Keratinocyte (primary cell): ENCODE results near the gene NDUFB1. TPM values are rescaled to one million over a fixed set of nuclear protein-coding genes. Genes with fewer than 3 reads are reported as not detected.
A peak's percentile ranks its signal among the peaks of the same experiment; 100 is the strongest.

Experiments used
- DNase-seq: peaks from one replicate; pipeline ENCODE4 v3.0.0-alpha.2; 2011; ENCODE audit warnings: low read depth, missing footprints, low spot score
- FAIRE-seq: peaks from 2 replicates; lab custom pipeline; 2011; peaks lifted over from hg19 to GRCh38; lab: Jason Lieb, UNC
- H2AFZ ChIP-seq: 2 replicates; pipeline ENCODE4 v1.6.0; 2012; ENCODE audit warnings: low read length, control low read depth, inconsistent platforms; ENCODE audit not compliant: control insufficient read depth
- H3K27ac ChIP-seq: 2 replicates; pipeline ENCODE4 v1.5.1; 2011; ENCODE audit warnings: low read length; ENCODE audit not compliant: control insufficient read depth, insufficient read depth
- H3K27me3 ChIP-seq: 3 replicates; pipeline ENCODE4 v1.6.0; 2011; ENCODE audit warnings: low read length; ENCODE audit not compliant: control insufficient read depth, insufficient read depth; ENCODE audit errors: extremely low read depth
- H3K36me3 ChIP-seq, 2 experiments: 2 replicates in 1 of 2; 3 replicates in 1 of 2; pipeline ENCODE4 v1.5.1; 2011; ENCODE audit warnings: low read length in 2 of 2, mild to moderate bottlenecking in 1 of 2; ENCODE audit not compliant: control insufficient read depth in 2 of 2, insufficient read depth in 2 of 2; ENCODE audit errors: extremely low read depth in 1 of 2
- H3K4me1 ChIP-seq: 3 replicates; pipeline ENCODE4 v1.5.1; 2011; ENCODE audit warnings: low read length; ENCODE audit not compliant: control insufficient read depth, insufficient read depth; ENCODE audit errors: extremely low read depth
- H3K4me2 ChIP-seq: 3 replicates; pipeline ENCODE4 v1.6.0; 2011; ENCODE audit warnings: low read depth, low read length; ENCODE audit not compliant: control insufficient read depth, insufficient read depth; ENCODE audit errors: extremely low read depth
- H3K4me3 ChIP-seq, 3 experiments: fragments of 200-600 bp in 1 of 3; sonication (generic) in 1 of 3; 2 replicates in 2 of 3; 3 replicates in 1 of 3; pipeline ENCODE4 v1.5.1; 2011 to 2016; ENCODE audit warnings: low read length in 3 of 3, mild to moderate bottlenecking in 3 of 3, control low read depth in 2 of 3, inconsistent platforms in 1 of 3, low read depth in 1 of 3, mixed read lengths in 1 of 3, mixed run types in 1 of 3, moderate library complexity in 1 of 3; ENCODE audit not compliant: control insufficient read depth in 2 of 3, insufficient read depth in 2 of 3; ENCODE audit errors: extremely low read depth in 1 of 3
- H3K79me2 ChIP-seq: 2 replicates; pipeline ENCODE4 v1.6.0; 2012; ENCODE audit warnings: low read length; ENCODE audit not compliant: control insufficient read depth, insufficient read depth
- H3K9ac ChIP-seq: 3 replicates; pipeline ENCODE4 v1.6.0; 2011; ENCODE audit warnings: low read length; ENCODE audit not compliant: control insufficient read depth, insufficient read depth; ENCODE audit errors: extremely low read depth
- H3K9me1 ChIP-seq: 3 replicates; pipeline ENCODE4 v1.6.0; 2011; ENCODE audit warnings: low read length; ENCODE audit not compliant: control insufficient read depth, insufficient read depth; ENCODE audit errors: extremely low read depth
- H3K9me3 ChIP-seq: 2 replicates; pipeline ENCODE4 v1.5.1; 2012; ENCODE audit warnings: low read depth, low read length; ENCODE audit not compliant: control insufficient read depth
- H4K20me1 ChIP-seq: 3 replicates; pipeline ENCODE4 v1.6.0; 2011; ENCODE audit warnings: low read length; ENCODE audit not compliant: control insufficient read depth, insufficient read depth; ENCODE audit errors: extremely low read depth
- EZH2 ChIP-seq: IDR thresholded peaks from one replicate; pipeline ENCODE4 v1.6.1; 2012; ENCODE audit warnings: inconsistent platforms, mild to moderate bottlenecking, low read length, moderate library complexity
- dilution Hi-C: fragments of 300-500 bp; cut with MboI; formaldehyde crosslinking; loops from one replicate; pipeline ENCODE4 v1.7.0; 2020; ENCODE audit warnings: low sequenced_read_pairs; ENCODE audit not compliant: extremely low pct_ligation_motif_present
- polyA plus RNA-seq, 5 experiments: library from polyadenylated mRNA; depleted of rRNA in 3 of 5; stranded (reverse) in 3 of 5; stranded (forward) in 1 of 5; unstranded in 1 of 5; fragments of >200 nt; gene quantifications; 1 replicate in 1 of 5; 2 replicates in 3 of 5; 3 replicates in 1 of 5; pipeline versions ENCODE4 v1.2.1 to v1.2.3, GENCODE V29; 2011 to 2012; ENCODE audit warnings: missing spikeins in 2 of 5, low read depth in 1 of 5, low replicate concordance in 1 of 5
- TF ChIP-seq, protein P1 (sequence below), 3 experiments: IDR thresholded peaks in 1 of 3; conservative IDR thresholded peaks in 1 of 3; optimal IDR thresholded peaks in 1 of 3; 2 replicates in 2 of 3; 3 replicates in 1 of 3; pipeline versions ENCODE3 to v1.5.1; 2011; ENCODE audit warnings: low read length in 3 of 3, mild to moderate bottlenecking in 3 of 3, moderate library complexity in 2 of 3, control low read depth in 1 of 3, inconsistent platforms in 1 of 3; ENCODE audit not compliant: insufficient read depth in 2 of 3; ENCODE audit errors: extremely low read depth in 1 of 3

Gene NDUFB1
- polyA plus RNA-seq, 1 donor (not counting 4 experiments of a cell fraction or from before 2014, with no cell fraction given), result 555 TPM

DNA sequence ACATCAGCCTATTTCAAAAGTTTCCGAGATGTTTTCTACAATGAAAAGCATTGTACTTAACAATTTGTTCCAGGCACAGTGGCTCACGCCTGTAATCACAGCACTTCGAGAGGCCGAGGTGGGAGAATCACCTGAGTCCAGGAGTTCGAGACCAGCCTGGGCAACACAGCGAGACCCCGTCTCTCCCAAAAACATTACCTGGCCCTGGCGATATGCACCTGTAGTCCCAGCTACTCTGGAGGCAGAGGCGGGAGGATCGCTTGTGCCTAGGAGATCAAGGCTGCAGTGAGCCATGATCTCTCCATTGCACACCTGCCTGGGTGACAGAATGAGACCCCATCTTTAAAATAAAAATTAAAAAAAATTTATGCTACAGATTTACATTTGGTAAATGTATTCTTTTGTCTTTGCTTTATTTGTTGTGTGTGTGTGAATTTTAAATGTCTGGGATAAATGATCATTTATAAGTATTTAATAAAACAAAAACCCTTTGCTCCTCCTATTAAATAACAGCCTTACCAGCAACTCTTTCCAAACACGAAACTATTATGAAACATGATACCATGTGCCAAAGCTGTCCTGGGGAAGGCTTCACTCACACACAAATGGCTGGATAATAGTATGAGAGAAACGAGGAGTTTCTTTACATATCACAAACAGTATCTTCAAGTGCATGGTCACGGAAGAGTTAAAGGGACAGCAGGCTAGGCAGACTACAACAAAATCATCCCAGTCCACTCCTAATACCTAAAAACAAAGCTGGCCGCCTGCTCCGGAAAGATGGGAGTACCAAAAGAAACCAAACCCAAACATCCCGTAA lies 16.2 kb downstream of the NDUFB1 start:
- H3K9ac ChIP-seq, result peak overlapping the region; percentile 97
- TF ChIP-seq, protein P1, sequence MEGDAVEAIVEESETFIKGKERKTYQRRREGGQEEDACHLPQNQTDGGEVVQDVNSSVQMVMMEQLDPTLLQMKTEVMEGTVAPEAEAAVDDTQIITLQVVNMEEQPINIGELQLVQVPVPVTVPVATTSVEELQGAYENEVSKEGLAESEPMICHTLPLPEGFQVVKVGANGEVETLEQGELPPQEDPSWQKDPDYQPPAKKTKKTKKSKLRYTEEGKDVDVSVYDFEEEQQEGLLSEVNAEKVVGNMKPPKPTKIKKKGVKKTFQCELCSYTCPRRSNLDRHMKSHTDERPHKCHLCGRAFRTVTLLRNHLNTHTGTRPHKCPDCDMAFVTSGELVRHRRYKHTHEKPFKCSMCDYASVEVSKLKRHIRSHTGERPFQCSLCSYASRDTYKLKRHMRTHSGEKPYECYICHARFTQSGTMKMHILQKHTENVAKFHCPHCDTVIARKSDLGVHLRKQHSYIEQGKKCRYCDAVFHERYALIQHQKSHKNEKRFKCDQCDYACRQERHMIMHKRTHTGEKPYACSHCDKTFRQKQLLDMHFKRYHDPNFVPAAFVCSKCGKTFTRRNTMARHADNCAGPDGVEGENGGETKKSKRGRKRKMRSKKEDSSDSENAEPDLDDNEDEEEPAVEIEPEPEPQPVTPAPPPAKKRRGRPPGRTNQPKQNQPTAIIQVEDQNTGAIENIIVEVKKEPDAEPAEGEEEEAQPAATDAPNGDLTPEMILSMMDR (optimal IDR thresholded peaks at IDR 0.05 in 1 of 3, IDR thresholded peaks at IDR 0.05 in 1 of 3, conservative IDR thresholded peaks at IDR 0.05 in 1 of 3; ENCODE audit: extremely low read depth in 1 of 3, insufficient read depth in 2 of 3, low read length in 3 of 3), result no peak
- TF ChIP-seq EZH2, result no peak
- H3K4me1 ChIP-seq, result peaks cover 5% of the 10 kb centered on the region
- H3K27me3 ChIP-seq, result no peaks in the 10 kb centered on the region
- peak overlapping the region; percentile 99 for H2AFZ ChIP-seq
- H3K27ac ChIP-seq, result peak overlapping the region; percentile 93
- peak overlapping the region; percentile 97 for H3K4me2 ChIP-seq
- no peaks in the 10 kb centered on the region for H4K20me1 ChIP-seq
- peak overlapping the region; percentile 86 to 98 (median 95) for H3K4me3 ChIP-seq
- dilution Hi-C loops, result no loop called here
- no peaks in the 10 kb centered on the region for H3K9me3 ChIP-seq
- FAIRE-seq, result no peak
- H3K36me3 ChIP-seq, result no peaks in the 10 kb centered on the region
- no peak for DNase-seq
- H3K9me1 ChIP-seq, result no peaks in the 10 kb centered on the region
- peaks cover 38% of the 10 kb centered on the region for H3K79me2 ChIP-seq

DNA sequence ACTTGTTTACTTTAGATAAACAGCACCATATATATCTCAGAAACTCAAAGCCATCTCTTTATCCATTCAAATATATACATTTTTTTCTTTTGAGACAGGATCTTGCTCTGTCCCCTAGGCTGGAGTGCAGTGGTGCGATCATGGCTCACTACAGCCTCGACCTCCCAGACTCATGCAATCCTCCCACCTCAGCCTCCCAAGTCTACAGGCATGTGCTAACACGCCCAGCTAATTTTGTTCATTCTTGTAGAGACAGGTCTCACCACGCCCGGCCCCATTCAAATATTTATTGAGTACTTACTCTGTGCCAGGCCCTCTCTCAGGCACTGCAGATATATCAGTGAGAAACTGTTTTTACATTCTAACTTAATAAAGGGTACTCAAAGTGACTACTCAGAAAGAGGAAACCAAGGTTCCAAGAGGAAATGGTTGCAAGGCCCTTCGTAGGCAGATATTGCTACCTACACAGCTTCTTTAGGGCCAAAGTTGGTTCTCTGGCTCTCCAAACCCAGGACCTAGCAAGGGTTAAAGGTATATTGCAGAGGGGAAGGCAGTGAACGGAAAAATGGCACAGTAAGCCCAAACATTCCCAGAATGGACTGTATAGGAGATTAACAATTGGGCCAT lies 18.0 kb downstream of the NDUFB1 start:
- Histone ChIP-seq H3K9ac (no peak overlapping the region), H3K36me3 (no peaks in the 10 kb centered on the region), H2AFZ (no peak overlapping the region), H3K4me1 (peaks cover 5% of the 10 kb centered on the region), H3K4me3 (no peak overlapping the region), H3K27me3 (no peaks in the 10 kb centered on the region), H3K27ac (no peak overlapping the region), H4K20me1 (no peaks in the 10 kb centered on the region), H3K9me3 (no peaks in the 10 kb centered on the region), H3K9me1 (no peaks in the 10 kb centered on the region), H3K79me2 (peaks cover 46% of the 10 kb centered on the region), H3K4me2 (no peak overlapping the region)
- FAIRE-seq (no peak), DNase-seq (peak; percentile 33)
- dilution Hi-C loops, result no loop called here
- TF ChIP-seq, protein P1 (optimal IDR thresholded peaks at IDR 0.05 in 1 of 3, IDR thresholded peaks at IDR 0.05 in 1 of 3, conservative IDR thresholded peaks at IDR 0.05 in 1 of 3; ENCODE audit: extremely low read depth in 1 of 3, insufficient read depth in 2 of 3, low read length in 3 of 3), result no peak
- TF ChIP-seq EZH2, result no peak
